ENCODE results near the gene NBPF1. TPM values are rescaled to one million over a fixed set of nuclear protein-coding genes. Genes with fewer than 3 reads are reported as not detected.
"Not testable (repeated sequence)": the region's sequence is repeated elsewhere in the genome, so short reads cannot be mapped to it uniquely, and the experiment has no call there.

NBPF1 gene
- total and polyA plus RNA-seq, 2 donors: 22.9 to 137 TPM

DNA sequence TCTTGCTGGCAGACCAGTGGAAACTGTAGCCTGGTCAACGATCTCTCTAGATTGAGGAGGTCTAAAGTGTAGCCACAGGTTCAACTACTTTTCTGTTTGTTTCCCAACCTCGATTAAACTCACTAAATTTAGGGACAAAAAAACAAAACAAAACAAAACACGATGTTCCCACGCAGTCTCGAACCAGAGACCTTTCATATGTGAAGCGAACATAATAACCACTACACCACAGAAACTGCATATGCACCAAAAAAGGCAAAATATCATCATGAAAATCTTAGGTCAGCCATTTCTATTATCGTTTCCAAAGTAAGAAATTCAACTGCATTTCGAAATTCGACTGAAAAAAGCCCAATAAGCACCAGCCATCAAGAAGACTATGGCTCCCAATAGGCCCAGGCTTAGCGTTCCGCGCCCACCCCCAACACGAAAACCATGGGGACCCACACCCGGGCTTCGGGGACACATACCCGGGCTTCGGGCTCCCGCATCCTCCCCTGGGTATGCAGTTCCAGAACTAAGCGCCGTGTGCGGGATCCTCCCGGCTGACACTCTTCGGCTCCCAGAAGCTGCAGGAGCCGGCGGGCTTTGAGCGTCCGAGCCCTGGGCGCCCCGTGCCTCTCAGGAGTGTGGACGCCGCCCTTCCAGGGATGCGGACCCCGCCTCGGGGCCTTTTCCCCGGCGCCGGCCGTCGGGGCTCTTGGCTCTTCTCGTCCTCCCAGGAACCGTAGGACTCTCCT lies 65.7 kb downstream of the NBPF1 start:
- 72% methylated on average over 8 of the region's 41 CpGs for WGBS
- H3K36me3 ChIP-seq (ENCODE audit: insufficient read depth); DNase-seq (ENCODE audit: extremely low spot score); H3K4me1 ChIP-seq (ENCODE audit: insufficient read depth); H3K27ac ChIP-seq (ENCODE audit: low read depth); H3K4me3 ChIP-seq (ENCODE audit: low read depth, low read length): not testable (repeated sequence)

GRCh38 chr1:16545682-16546095 lies 67.7 kb downstream of the NBPF1 start:
- not testable (repeated sequence) for H3K4me1 ChIP-seq (ENCODE audit: insufficient read depth); H3K4me3 ChIP-seq (ENCODE audit: low read depth, low read length); DNase-seq (ENCODE audit: extremely low spot score); H3K27ac ChIP-seq (ENCODE audit: low read depth); H3K36me3 ChIP-seq (ENCODE audit: insufficient read depth)
- 45% methylated on average over 12 of the region's 16 CpGs for WGBS

DNA sequence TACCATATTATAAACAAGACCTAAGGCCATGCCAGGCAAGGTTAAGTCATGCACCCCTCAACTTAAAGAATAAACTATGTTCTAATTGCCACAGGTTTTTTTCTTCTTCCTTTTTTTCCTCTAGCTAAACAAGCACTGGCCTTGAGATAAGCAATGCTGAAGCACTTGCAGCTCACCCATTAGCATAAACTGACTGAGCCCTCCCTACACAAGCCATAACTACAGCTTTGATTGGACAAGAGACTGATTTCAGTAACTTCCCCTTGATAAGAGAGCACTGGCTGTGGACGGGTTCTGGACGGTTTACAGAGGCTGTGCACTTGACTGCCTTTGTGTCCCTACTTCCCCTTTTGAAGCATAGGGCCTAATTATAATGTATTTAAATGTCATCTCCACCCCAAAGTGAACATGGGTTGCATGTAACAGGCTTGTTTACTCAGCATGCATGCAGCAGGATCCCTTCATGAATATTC lies 72.9 kb downstream of the NBPF1 start:
- not testable (repeated sequence) for H3K4me3 ChIP-seq (ENCODE audit: low read depth, low read length); H3K4me1 ChIP-seq (ENCODE audit: insufficient read depth); DNase-seq (ENCODE audit: extremely low spot score); H3K36me3 ChIP-seq (ENCODE audit: insufficient read depth); H3K27ac ChIP-seq (ENCODE audit: low read depth)
- WGBS: 0% methylated on average over 1 of the region's 2 CpGs

DNA sequence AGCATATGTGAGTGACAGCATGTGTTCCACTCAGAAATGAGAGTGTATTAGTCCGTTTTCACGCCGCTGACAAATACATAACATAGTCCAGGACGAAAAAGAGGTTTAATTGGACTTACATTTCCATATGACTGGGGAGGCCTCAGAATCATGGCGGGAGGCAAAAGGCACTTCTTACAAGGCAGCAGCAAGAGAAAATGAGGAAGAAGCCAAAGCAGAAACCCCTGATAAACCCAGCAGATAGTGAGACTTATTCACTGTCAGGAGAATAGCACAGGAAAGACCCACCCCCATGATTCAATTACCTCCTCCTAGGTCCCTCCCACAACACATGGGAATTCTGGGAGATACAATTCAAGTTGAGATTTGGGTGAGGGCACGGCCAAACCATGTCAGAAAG lies 75.8 kb downstream of the NBPF1 start:
- not testable (repeated sequence) for H3K36me3 ChIP-seq (ENCODE audit: insufficient read depth); H3K4me1 ChIP-seq (ENCODE audit: insufficient read depth); H3K27ac ChIP-seq (ENCODE audit: low read depth); DNase-seq (ENCODE audit: extremely low spot score); H3K4me3 ChIP-seq (ENCODE audit: low read depth, low read length)
- 69% methylated on average over 5 of the region's 6 CpGs for WGBS

DNA sequence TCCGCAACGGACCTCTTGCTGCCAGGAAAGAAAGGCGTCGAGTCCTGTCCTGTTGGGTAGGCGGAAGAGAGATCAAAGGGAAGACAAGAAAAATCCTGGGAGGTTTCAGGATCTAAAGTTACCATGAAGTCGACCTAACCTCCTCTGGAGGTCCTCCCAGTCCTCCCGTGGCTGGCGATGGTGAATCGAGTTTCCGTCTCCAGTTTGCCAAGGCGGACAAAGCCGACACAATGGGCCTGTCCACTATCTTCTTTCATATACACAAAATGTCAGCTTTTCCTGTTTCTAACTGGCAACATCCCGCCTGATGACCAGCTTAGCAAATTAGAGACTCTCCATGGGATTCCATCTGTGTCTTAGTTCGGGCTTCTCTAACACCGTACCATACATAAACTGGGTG lies 76.6 kb downstream of the NBPF1 start:
- not testable (repeated sequence) for H3K4me3 ChIP-seq (ENCODE audit: low read depth, low read length); DNase-seq (ENCODE audit: extremely low spot score); H3K27ac ChIP-seq (ENCODE audit: low read depth); H3K4me1 ChIP-seq (ENCODE audit: insufficient read depth); H3K36me3 ChIP-seq (ENCODE audit: insufficient read depth)
- WGBS: 78% methylated on average over 15 of the region's 15 CpGs

- not testable (repeated sequence) for H3K4me3 ChIP-seq (ENCODE audit: low read depth, low read length); H3K36me3 ChIP-seq (ENCODE audit: insufficient read depth); H3K4me1 ChIP-seq (ENCODE audit: insufficient read depth); DNase-seq (ENCODE audit: extremely low spot score); H3K27ac ChIP-seq (ENCODE audit: low read depth)
- 57% methylated on average over 22 of the region's 22 CpGs for WGBS
Measured at GRCh38 chr1:16535898-16536297, 77.5 kb downstream of the NBPF1 start.

- H3K4me3 ChIP-seq (ENCODE audit: low read depth, low read length); H3K4me1 ChIP-seq (ENCODE audit: insufficient read depth); H3K36me3 ChIP-seq (ENCODE audit: insufficient read depth); DNase-seq (ENCODE audit: extremely low spot score); H3K27ac ChIP-seq (ENCODE audit: low read depth): not testable (repeated sequence)
- 21% methylated on average over 34 of the region's 34 CpGs for WGBS
Measured at GRCh38 chr1:16535487-16535886, 77.9 kb downstream of the NBPF1 start.

DNA sequence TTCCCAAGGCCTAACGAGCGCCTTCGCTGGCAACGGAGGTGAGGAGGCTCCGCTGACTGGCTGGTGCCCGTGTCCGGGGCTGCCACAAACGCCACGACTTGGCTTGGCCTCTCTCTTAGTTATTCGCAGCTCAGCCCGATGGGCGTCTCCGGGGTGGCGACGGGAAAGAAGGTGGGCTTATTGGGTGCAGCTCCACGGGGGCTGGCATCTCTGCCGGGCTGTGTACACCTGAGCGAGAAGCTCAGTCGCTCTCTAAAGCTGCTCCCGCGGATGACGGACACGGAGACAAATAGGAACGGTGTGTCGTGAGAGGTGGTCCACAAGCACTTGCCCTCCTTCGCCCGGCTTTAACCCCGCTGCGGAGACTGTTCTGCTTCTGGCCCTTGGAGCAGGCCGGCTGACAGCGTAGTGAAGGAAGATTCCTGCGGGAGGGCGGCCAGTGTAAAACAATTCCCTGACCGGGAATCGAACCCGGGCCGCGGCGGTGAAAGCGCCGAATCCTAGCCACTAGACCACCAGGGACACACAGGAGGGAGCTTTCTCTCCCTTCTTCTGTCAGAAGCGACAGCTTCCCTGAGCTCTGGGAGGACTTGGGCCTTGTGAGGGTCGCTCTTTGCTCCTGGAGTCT lies 78.4 kb downstream of the NBPF1 start:
- not testable (repeated sequence) for DNase-seq (ENCODE audit: extremely low spot score); H3K27ac ChIP-seq (ENCODE audit: low read depth); H3K36me3 ChIP-seq (ENCODE audit: insufficient read depth); H3K4me3 ChIP-seq (ENCODE audit: low read depth, low read length); H3K4me1 ChIP-seq (ENCODE audit: insufficient read depth)
- WGBS: 6% methylated on average over 29 of the region's 43 CpGs

DNA sequence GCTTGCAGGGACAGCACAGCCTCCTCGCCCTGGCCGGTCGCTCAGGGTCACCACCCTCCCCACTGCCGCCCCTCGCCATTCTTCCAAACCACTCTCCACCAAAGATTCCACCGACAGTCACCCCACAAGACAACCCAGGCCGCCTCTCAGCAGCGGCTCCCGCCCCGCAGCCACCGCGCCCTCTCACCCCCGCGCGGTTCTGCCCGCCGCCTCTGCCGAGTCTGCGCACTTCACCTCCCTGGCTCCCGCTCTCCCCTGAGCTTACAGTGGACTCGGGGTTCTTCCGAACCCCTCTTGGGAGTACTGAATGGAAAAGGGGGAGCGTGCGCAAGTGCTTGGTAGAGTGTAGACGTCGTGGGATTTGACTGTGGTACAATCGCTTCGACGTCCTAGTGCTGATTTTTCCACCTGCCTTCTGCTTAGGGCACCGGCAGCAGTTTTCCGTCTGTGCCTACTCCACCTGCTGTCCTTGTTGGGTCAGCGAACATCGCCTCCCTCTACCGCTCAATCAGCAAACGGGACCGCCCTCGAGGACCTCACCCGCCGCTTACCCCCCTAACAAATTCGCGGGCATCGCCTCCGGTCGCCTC lies 79.0 kb downstream of the NBPF1 start:
- not testable (repeated sequence) for H3K4me3 ChIP-seq (ENCODE audit: low read depth, low read length); H3K36me3 ChIP-seq (ENCODE audit: insufficient read depth); H3K27ac ChIP-seq (ENCODE audit: low read depth); DNase-seq (ENCODE audit: extremely low spot score); H3K4me1 ChIP-seq (ENCODE audit: insufficient read depth)
- 12% methylated on average over 34 of the region's 44 CpGs for WGBS

DNA sequence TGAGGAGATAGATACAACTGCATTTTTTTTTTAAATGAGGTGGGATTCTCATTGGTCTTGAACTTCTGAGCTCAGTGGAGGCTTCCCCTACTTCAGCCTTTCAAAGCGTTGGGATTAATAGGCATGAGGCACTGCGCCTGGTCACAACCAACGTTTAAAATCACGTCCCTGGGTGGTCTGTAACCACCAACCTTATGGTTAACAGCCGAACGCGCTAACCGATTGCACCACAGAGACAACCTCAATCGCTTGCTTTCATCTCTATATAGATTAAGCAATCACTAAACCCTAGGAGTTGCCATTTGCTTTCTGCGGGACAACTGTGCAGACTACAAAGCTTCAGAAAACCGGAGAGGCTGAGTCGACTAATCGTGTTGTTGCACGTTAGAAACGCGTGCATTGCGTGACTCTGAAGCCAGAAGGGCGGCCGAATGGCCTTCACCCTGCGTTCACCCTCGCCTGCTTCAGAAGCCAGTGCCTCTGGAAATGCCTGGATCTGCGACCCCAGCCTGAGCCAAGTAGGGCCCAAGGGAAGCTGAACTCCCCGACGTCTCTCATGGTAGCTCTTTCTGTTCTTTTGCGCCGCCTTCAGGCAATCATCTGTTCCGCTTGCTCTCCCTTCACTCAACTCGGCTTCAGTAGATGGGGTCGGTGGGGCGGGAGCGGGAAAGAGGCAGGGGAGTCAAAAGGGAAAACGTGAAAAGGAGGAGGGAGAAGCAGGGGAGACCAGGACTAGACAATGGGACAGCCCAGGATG lies 81.0 kb downstream of the NBPF1 start:
- not testable (repeated sequence) for H3K27ac ChIP-seq (ENCODE audit: low read depth); H3K4me1 ChIP-seq (ENCODE audit: insufficient read depth); H3K4me3 ChIP-seq (ENCODE audit: low read depth, low read length); DNase-seq (ENCODE audit: extremely low spot score); H3K36me3 ChIP-seq (ENCODE audit: insufficient read depth)
- 24% methylated on average over 25 of the region's 32 CpGs for WGBS

GRCh38 chr1:16528338-16528737 lies 85.0 kb downstream of the NBPF1 start:
- not testable (repeated sequence) for H3K36me3 ChIP-seq (ENCODE audit: insufficient read depth); H3K4me3 ChIP-seq (ENCODE audit: low read depth, low read length); H3K27ac ChIP-seq (ENCODE audit: low read depth); H3K4me1 ChIP-seq (ENCODE audit: insufficient read depth); DNase-seq (ENCODE audit: extremely low spot score)
- 68% methylated on average over 3 of the region's 3 CpGs for WGBS

DNA sequence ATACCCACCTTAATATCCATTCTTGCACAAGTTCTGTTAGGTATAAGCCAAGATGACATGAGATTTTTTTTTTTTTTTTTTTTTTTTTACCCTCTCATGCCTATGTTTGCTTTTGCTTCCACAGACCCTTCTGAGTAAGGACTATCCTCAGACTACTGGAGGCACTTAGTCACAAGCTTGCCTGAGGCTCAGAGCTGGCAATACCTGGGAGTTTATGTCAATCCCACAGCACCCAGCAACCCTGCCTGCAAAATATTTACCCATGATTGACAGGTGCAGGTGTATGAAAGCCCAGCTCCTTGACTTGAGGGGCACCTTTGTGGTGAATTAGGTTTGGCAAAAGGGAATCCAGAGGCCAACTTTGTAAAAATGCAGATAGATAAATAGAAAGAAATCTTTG lies 87.6 kb downstream of the NBPF1 start:
- H3K27ac ChIP-seq (ENCODE audit: low read depth); H3K4me3 ChIP-seq (ENCODE audit: low read depth, low read length); H3K4me1 ChIP-seq (ENCODE audit: insufficient read depth); DNase-seq (ENCODE audit: extremely low spot score); H3K36me3 ChIP-seq (ENCODE audit: insufficient read depth): not testable (repeated sequence)

GRCh38 chr1:16521679-16522078 lies 91.7 kb downstream of the NBPF1 start:
- not testable (repeated sequence) for H3K27ac ChIP-seq (ENCODE audit: low read depth); H3K4me3 ChIP-seq (ENCODE audit: low read depth, low read length); DNase-seq (ENCODE audit: extremely low spot score); H3K4me1 ChIP-seq (ENCODE audit: insufficient read depth); H3K36me3 ChIP-seq (ENCODE audit: insufficient read depth)
- WGBS: 65% methylated on average over 5 of the region's 5 CpGs

DNA sequence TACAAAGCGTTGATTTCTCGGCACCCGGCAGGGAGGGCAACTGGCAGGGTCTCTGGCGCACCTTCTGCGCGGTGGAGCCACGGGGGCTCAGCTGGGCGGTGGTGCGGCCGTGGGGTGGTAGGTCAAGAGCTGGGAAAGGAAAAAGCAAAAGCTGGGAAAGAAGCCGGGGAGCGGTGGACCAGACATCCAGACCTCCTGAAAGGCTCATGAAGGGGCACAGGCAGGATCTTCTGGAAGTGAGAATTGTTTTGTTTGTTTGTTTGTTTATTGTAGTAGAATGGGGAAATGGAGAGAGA lies 92.1 kb downstream of the NBPF1 start:
- no peak overlapping the region for H3K27ac ChIP-seq (ENCODE audit: low read depth)
- H3K4me1 ChIP-seq (ENCODE audit: insufficient read depth): no peaks in the 10 kb centered on the region
- no peak for DNase-seq (ENCODE audit: extremely low spot score)
- H3K36me3 ChIP-seq (ENCODE audit: insufficient read depth): no peaks in the 10 kb centered on the region
- H3K4me3 ChIP-seq (ENCODE audit: low read depth, low read length): no peak overlapping the region
- WGBS: 42% methylated on average over 12 of the region's 12 CpGs

Data from urinary bladder (tissue), 4 donors.